HEK293T (cell line): Measurements from ENCODE around the gene CDON.

ENCODE experiments used
- CTCF ChIA-PET: fragments of 350-600 bp; formaldehyde crosslinking; extraction: SDS; loops from one replicate; lab custom pipeline; 2021; ENCODE audit warnings: antibody characterized with exemption, inconsistent platforms; lab: Yijun Ruan, JAX
- POLR2A ChIA-PET: fragments of 350-600 bp; formaldehyde crosslinking; extraction: SDS; loops from one replicate; lab custom pipeline; 2020; ENCODE audit warnings: antibody characterized with exemption, inconsistent platforms; lab: Yijun Ruan, JAX
- DNase-seq: peaks from one replicate; pipeline ENCODE4 v3.0.0; 2012; ENCODE audit warnings: mixed read lengths; ENCODE audit errors: extremely low spot score
- ARNT ChIP-seq: fragments of 450-650 bp; IDR thresholded peaks from 2 replicates; pipeline ENCODE4 v1.6.1; 2017; ENCODE audit warnings: mild to moderate bottlenecking
- BHLHE40 ChIP-seq: fragments of 450-650 bp; IDR thresholded peaks from 2 replicates; pipeline ENCODE4 v1.6.1; 2016; ENCODE audit warnings: mild to moderate bottlenecking, moderate library complexity, borderline replicate concordance
- CTBP1 ChIP-seq: fragments of 450-650 bp; IDR thresholded peaks from 2 replicates; pipeline ENCODE4 v1.6.1; 2016; ENCODE audit warnings: borderline replicate concordance
- ELF4 ChIP-seq: fragments of 450-650 bp; IDR thresholded peaks from 2 replicates; pipeline ENCODE4 v1.6.1; 2017; ENCODE audit warnings: antibody characterized with exemption
- FOXA1 ChIP-seq: fragments of 450-650 bp; IDR thresholded peaks from 2 replicates; pipeline ENCODE4 v1.6.1; 2016; ENCODE audit warnings: mild to moderate bottlenecking
- FOXK2 ChIP-seq: fragments of 450-650 bp; IDR thresholded peaks from 2 replicates; pipeline ENCODE4 v1.6.1; 2016; ENCODE audit warnings: mild to moderate bottlenecking
- FOXM1 ChIP-seq: fragments of 450-650 bp; IDR thresholded peaks from 2 replicates; pipeline ENCODE4 v1.6.1; 2017; ENCODE audit warnings: mild to moderate bottlenecking, borderline replicate concordance
- HDGF ChIP-seq: fragments of 450-650 bp; IDR thresholded peaks from 2 replicates; pipeline ENCODE4 v1.6.1; 2017; ENCODE audit warnings: antibody characterized with exemption, borderline replicate concordance
- L3MBTL2 ChIP-seq: fragments of 450-650 bp; conservative IDR thresholded peaks from 2 replicates; pipeline ENCODE4 v1.6.1; 2016; ENCODE audit warnings: mild to moderate bottlenecking
- LEF1 ChIP-seq: fragments of 450-650 bp; IDR thresholded peaks from 2 replicates; pipeline ENCODE4 v1.6.1; 2017; ENCODE audit warnings: mild to moderate bottlenecking, borderline replicate concordance
- NFRKB ChIP-seq: fragments of 450-650 bp; IDR thresholded peaks from 2 replicates; pipeline ENCODE4 v1.6.1; 2016; ENCODE audit warnings: mild to moderate bottlenecking, moderate library complexity
- PKNOX1 ChIP-seq: fragments of 450-650 bp; IDR thresholded peaks from 2 replicates; pipeline ENCODE4 v1.6.1; 2016
- SP1 ChIP-seq: fragments of 450-650 bp; IDR thresholded peaks from 2 replicates; pipeline ENCODE4 v1.6.1; 2017
- SUZ12 ChIP-seq: fragments of 450-650 bp; IDR thresholded peaks from 2 replicates; pipeline ENCODE4 v1.6.1; 2016; ENCODE audit warnings: mild to moderate bottlenecking
- TARDBP ChIP-seq: fragments of 450-650 bp; IDR thresholded peaks from 2 replicates; pipeline ENCODE4 v1.6.1; 2016
- ZNF384 ChIP-seq: fragments of 450-650 bp; IDR thresholded peaks from 2 replicates; pipeline ENCODE4 v1.6.1; 2016

Gene CDON

DNA sequence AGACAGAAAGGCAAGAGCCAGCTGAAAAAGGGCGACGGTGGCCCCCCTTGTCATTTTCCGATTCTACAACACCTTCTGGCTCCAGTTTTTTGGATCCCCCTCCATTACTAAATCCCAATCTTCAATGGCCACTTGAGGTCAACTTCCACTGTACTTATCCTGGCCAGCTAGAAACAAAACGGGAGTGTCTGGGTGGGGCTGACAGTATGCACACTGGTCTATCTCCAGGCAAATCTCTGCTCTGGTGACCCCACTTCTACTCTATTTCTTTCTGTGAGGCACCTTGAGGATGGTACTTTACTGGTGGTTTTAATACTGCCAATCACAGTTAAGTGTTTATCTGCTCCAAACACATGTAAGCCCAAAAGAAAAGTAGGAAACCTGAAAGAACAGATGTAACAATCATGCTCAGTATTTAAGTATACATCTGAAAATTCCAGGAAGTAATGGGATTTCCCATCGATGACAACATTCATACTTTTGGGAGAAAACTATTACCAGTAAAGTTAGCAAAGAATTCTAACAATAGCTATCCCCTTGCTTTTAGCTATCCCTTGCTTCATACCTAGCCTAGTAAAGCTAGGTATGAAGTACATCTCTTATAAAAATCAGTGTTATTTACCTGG, 16.0 kb downstream of the CDON start:
- no peak for DNase-seq
- ChIA-PET CTCF (interaction anchor here (1.0 kb wide), 1 partner anchor 11 kb away, joined by 5 read pairs; no protein-coding TSS in a partner anchor), POLR2A (no interaction called here)
- TF ChIP-seq ARNT: no peak
- no peak for TF ChIP-seq HDGF
- TF ChIP-seq SP1: no peak
- TF ChIP-seq ZNF384: no peak
- TF ChIP-seq CTBP1: no peak
- no peak for TF ChIP-seq NFRKB

- CTCF ChIA-PET: interaction anchor here (1.7 kb wide), 1 partner anchor 10 kb away, joined by 4 read pairs; no protein-coding TSS in a partner anchor
- no peak for TF ChIP-seq HDGF
- TF ChIP-seq TARDBP: no peak
- TF ChIP-seq ELF4: no peak
- TF ChIP-seq ZNF384: no peak
- TF ChIP-seq L3MBTL2: no peak
- no peak for TF ChIP-seq SUZ12
- DNase-seq: no peak
- POLR2A ChIA-PET: interaction anchor here (0.7 to 1.5 kb wide), 2 partner anchors 10 kb away, joined by 3 read pairs; no protein-coding TSS in a partner anchor
These were observed 23.0 kb downstream of the CDON start for GRCh38 chr11:126039485-126040271.

DNA sequence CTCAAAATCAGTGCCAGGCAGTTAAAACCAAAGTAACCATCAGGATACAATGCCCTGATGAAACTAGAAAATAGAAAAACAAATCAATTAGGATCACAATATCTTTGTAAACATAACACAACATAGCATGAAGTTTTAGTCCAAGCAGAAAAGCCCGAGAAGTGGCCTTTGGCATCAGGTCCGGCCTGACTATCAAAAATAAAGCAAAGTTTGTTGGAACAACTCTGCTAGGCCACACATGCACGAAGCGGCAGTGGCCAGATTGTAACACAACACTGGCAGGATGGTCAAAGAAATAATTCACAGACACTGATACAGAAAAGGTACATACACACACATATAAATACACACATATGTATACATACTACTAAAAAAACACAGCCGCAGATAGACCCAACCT, 26.9 kb downstream of the CDON start:
- TF ChIP-seq SP1 (no peak), FOXM1 (no peak), BHLHE40 (no peak), PKNOX1 (no peak), NFRKB (no peak), ELF4 (no peak)
- DNase-seq: no peak
- ChIA-PET CTCF (no interaction called here), POLR2A (no interaction called here)

- no peak for DNase-seq
- POLR2A ChIA-PET: no interaction called here
- TF ChIP-seq L3MBTL2 (no peak), ARNT (no peak), HDGF (no peak), BHLHE40 (no peak), PKNOX1 (no peak), FOXK2 (no peak)
- CTCF ChIA-PET: no interaction called here
These were observed 27.7 kb downstream of the CDON start for GRCh38 chr11:126034933-126035425.

- ChIA-PET CTCF (interaction anchor here (0.6 kb wide), 1 partner anchor 94 kb away, joined by 7 read pairs; no protein-coding TSS in a partner anchor), POLR2A (no interaction called here)
- no peak for DNase-seq
- TF ChIP-seq ELF4 (no peak), BHLHE40 (no peak), TARDBP (no peak), SUZ12 (no peak), ARNT (no peak), FOXA1 (no peak), ZNF384 (no peak), CTBP1 (no peak), PKNOX1 (no peak), FOXK2 (no peak), HDGF (no peak), LEF1 (no peak), FOXM1 (no peak)
These were observed 28.4 kb downstream of the CDON start for GRCh38 chr11:126034039-126034932.

DNA sequence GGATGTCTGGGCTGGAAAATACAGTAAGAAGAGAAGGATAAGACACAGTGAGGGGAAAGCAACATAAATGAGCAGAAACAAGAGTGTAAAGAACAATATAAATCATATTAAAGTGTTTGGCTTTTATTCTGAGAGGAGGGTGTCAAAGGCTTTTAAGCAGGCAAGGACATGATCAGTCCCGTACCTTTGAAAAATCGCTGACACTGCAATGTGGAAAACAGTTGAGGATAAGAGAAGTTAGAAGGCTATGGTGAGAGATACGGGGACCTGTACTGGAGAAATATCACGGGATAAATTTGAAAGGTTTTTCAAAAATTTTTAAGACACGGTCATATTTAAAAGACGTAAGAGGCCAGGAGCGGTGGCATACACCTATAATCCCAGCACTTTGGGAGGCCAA, 30.3 kb downstream of the CDON start:
- TF ChIP-seq FOXA1: no peak
- no peak for TF ChIP-seq FOXM1
- no peak for TF ChIP-seq ARNT
- TF ChIP-seq L3MBTL2: no peak
- ChIA-PET POLR2A (no interaction called here), CTCF (no interaction called here)
- DNase-seq: no peak
